ENCODE measurements around the gene KCNMB4.

- TF ChIP-seq CTCF (IDR thresholded peaks at IDR 0.05) (no peak), POLR2A (IDR thresholded peaks at IDR 0.05; ENCODE audit: low read depth) (no peak), POLR2AphosphoS5 (IDR thresholded peaks at IDR 0.05) (no peak)
Measured at GRCh38 chr12:70360218-70360617, 5.9 kb upstream of the KCNMB4 start.

Data from esophagus muscularis mucosa (tissue), 3 donors.